Loucy (cell line): ENCODE data around the gene ABCB1.

Source experiments
- CTCF ChIP-seq: fragments of 200-600 bp; sonication (generic); conservative IDR thresholded peaks from 2 replicates; pipeline ENCODE4 v1.5.1; 2014; ENCODE audit warnings: mild to moderate bottlenecking, antibody characterized with exemption, low read length
- EZH2phosphoT487 ChIP-seq: fragments of 200-600 bp; IDR thresholded peaks from 2 replicates; pipeline ENCODE4 v1.6.1; 2018; ENCODE audit warnings: antibody characterized with exemption, mild to moderate bottlenecking, moderate library complexity, borderline replicate concordance

DNA sequence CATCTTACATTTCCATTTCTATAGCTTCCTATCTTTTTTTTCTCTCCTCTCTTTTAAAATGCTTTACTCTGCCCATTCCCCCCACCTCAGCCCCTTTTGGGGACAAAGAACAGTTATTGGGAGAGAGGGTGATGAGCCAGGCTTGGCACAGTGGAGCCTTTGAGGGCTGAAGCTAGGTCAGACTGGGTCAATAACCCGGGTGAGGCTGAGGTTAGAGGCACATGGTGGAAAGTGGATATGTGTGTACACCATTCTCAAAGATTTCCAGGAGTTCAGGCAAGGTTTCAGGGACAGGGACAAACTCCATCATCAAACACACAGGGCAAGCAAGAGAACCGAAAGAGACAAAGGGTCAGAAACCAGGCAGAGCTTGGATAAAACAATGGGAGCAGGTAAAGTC lies 136.7 kb downstream of the ABCB1 start:
- TF ChIP-seq CTCF (no peak), EZH2phosphoT487 (no peak)
